BE2C (cell line): ENCODE data around the gene RHOC.

Experiments used
- DNase-seq: peaks from one replicate; pipeline ENCODE4 v3.0.0-alpha.2; 2020
- H3K27me3 ChIP-seq: fragments of 250-450 bp; sonication (Bioruptor Pico); 2 replicates; pipeline ENCODE4 v1.5.1; 2020; ENCODE audit warnings: mild to moderate bottlenecking
- H3K36me3 ChIP-seq: fragments of 250-450 bp; sonication (Bioruptor Pico); 2 replicates; pipeline ENCODE4 v1.5.1; 2020; ENCODE audit warnings: mild to moderate bottlenecking
- H3K4me1 ChIP-seq: fragments of 250-450 bp; sonication (Bioruptor Pico); 2 replicates; pipeline ENCODE4 v1.5.1; 2020
- H3K4me3 ChIP-seq: 2 replicates; pipeline ENCODE4 v1.5.1; 2011; ENCODE audit warnings: low read depth, low read length
- H3K9me3 ChIP-seq: fragments of 250-450 bp; sonication (Bioruptor Pico); 2 replicates; pipeline ENCODE4 v1.5.1; 2020
- CTCF ChIP-seq: IDR thresholded peaks from 2 replicates; pipeline ENCODE4 v1.5.1; 2012; ENCODE audit warnings: mild to moderate bottlenecking, low read depth, low read length

The RHOC gene

GRCh38 chr1:112688781-112689193, 18.1 kb downstream of the RHOC start:
- H3K36me3 ChIP-seq, result peaks cover 3% of the 10 kb centered on the region; the same call in 1 of the 2 replicates
- no peaks in the 10 kb centered on the region for H3K9me3 ChIP-seq
- no peaks in the 10 kb centered on the region for H3K4me1 ChIP-seq
- H3K27me3 ChIP-seq, result no peaks in the 10 kb centered on the region
- H3K4me3 ChIP-seq, result no peak overlapping the region
- no peak for TF ChIP-seq CTCF
- DNase-seq, result no peak

- no peak for DNase-seq
- H3K36me3 ChIP-seq, result peaks cover 3% of the 10 kb centered on the region; the same call in 1 of the 2 replicates
- H3K4me1 ChIP-seq, result no peaks in the 10 kb centered on the region
- TF ChIP-seq CTCF, result no peak
- no peaks in the 10 kb centered on the region for H3K27me3 ChIP-seq
- no peaks in the 10 kb centered on the region for H3K9me3 ChIP-seq
- H3K4me3 ChIP-seq, result no peak overlapping the region
These were observed 19.0 kb downstream of the RHOC start for GRCh38 chr1:112687785-112688496.

GRCh38 chr1:112687361-112687760, 19.6 kb downstream of the RHOC start:
- no peaks in the 10 kb centered on the region for H3K27me3 ChIP-seq
- no peaks in the 10 kb centered on the region for H3K9me3 ChIP-seq
- H3K36me3 ChIP-seq, result peaks cover 3% of the 10 kb centered on the region; the same call in 1 of the 2 replicates
- no peak for DNase-seq
- H3K4me3 ChIP-seq, result no peak overlapping the region
- TF ChIP-seq CTCF, result no peak
- no peaks in the 10 kb centered on the region for H3K4me1 ChIP-seq

- Histone ChIP-seq H3K36me3 (peaks cover 3% of the 10 kb centered on the region; the same call in 1 of the 2 replicates), H3K4me1 (no peaks in the 10 kb centered on the region), H3K4me3 (no peak overlapping the region), H3K9me3 (no peaks in the 10 kb centered on the region), H3K27me3 (no peaks in the 10 kb centered on the region)
- DNase-seq, result no peak
- TF ChIP-seq CTCF, result no peak
These were observed 20.1 kb downstream of the RHOC start for GRCh38 chr1:112686835-112687234.

DNA sequence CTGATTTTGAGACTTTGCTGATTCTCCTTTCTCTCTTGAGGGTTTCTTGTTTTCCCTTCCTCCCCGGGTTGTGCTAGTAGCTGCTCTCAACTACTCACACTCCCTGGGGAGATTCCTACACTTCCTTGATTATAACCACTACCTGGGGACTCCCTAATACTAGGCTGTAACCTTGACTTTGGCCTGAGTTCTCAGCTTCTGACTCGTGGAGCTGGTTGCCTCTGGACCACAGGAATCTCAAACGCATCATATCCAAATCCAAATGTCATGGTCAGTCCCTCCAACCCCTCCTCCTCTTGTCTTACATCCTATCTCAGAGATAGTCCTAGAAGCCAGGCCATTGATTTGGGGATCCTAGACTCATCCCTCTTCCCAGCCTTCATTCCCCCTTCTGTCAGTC, 20.5 kb downstream of the RHOC start:
- H3K4me3 ChIP-seq, result no peak overlapping the region
- DNase-seq, result no peak
- H3K4me1 ChIP-seq, result no peaks in the 10 kb centered on the region
- H3K9me3 ChIP-seq, result no peaks in the 10 kb centered on the region
- no peak for TF ChIP-seq CTCF
- H3K27me3 ChIP-seq, result no peaks in the 10 kb centered on the region
- peaks cover 3% of the 10 kb centered on the region; the same call in 1 of the 2 replicates for H3K36me3 ChIP-seq

- Histone ChIP-seq H3K36me3 (peaks cover 3% of the 10 kb centered on the region; the same call in 1 of the 2 replicates), H3K4me3 (no peak overlapping the region)
These were observed 21.0 kb downstream of the RHOC start for GRCh38 chr1:112685913-112686312.

More at GRCh38 chr1:112685913-112686312, 21.0 kb downstream of the RHOC start:
- no peak for TF ChIP-seq CTCF
- Histone ChIP-seq H3K27me3 (no peaks in the 10 kb centered on the region), H3K4me1 (no peaks in the 10 kb centered on the region), H3K9me3 (no peaks in the 10 kb centered on the region)
- no peak for DNase-seq
